Mucosa of rectum (tissue), 2 donors: ENCODE data around the gene RNF38.
"Not testable (repeated sequence)": the region's sequence is repeated elsewhere in the genome, so short reads cannot be mapped to it uniquely, and the experiment has no call there.

Experiments used
- H3K27ac ChIP-seq, 2 donors: one replicate each; pipeline ENCODE4 v1.7.0; 2013; ENCODE audit warnings: inconsistent platforms in 2 of 2, low read depth in 2 of 2, low read length in 2 of 2
- H3K27me3 ChIP-seq, 2 donors: one replicate each; pipeline ENCODE4 v1.7.0; 2013; ENCODE audit warnings: low read length in 2 of 2; ENCODE audit not compliant: control insufficient read depth in 2 of 2, insufficient read depth in 2 of 2
- H3K36me3 ChIP-seq, 2 donors: one replicate each; pipeline ENCODE4 v1.7.0; 2013; ENCODE audit warnings: low read length in 2 of 2; ENCODE audit not compliant: control insufficient read depth in 2 of 2, insufficient read depth in 2 of 2
- H3K4me1 ChIP-seq, 2 donors: one replicate each; pipeline ENCODE4 v1.7.0; 2013; ENCODE audit warnings: low read length in 2 of 2, mild to moderate bottlenecking in 1 of 2; ENCODE audit not compliant: control insufficient read depth in 2 of 2, insufficient read depth in 2 of 2
- H3K4me3 ChIP-seq, 2 donors: one replicate each; pipeline ENCODE4 v1.7.0; 2013; ENCODE audit warnings: low read length in 2 of 2
- H3K9ac ChIP-seq, 2 donors: one replicate each; pipeline ENCODE4 v1.7.0; 2013; ENCODE audit warnings: low read length in 2 of 2, low read depth in 1 of 2, mild to moderate bottlenecking in 1 of 2
- H3K9me3 ChIP-seq, 2 donors: one replicate each; pipeline ENCODE4 v1.7.0; 2013; ENCODE audit warnings: low read length in 2 of 2; ENCODE audit not compliant: control insufficient read depth in 2 of 2
- donor health status: healthy.
- donor health status: Normal muscosa, but diverticular disease.

RNF38 gene

DNA sequence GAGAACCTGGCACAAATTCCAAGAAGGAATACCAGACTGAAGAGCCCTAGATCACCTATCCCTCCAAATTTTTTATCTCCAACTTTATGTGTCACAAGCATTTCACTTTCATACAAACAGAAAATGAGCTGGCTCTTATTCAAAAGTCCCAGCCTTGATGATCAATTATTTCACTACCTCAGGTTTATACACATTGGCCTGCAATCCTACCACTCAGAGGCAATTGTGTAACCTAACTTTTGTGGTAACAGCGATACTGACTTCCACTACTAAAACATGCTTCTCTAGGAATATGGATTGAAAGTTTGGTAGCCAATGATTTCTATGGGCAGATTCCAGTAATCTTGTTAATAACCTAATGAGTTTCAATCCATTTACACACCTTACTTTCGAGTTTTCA, 10.5 kb downstream of the RNF38 start:
- Histone ChIP-seq H3K27me3 (no peaks in the 10 kb centered on the region), H3K9me3 (no peaks in the 10 kb centered on the region), H3K27ac (no peak overlapping the region), H3K4me1 (no peaks in the 10 kb centered on the region), H3K9ac (no peak overlapping the region), H3K4me3 (no peak overlapping the region), H3K36me3 (peaks cover 5 to 8% of the 10 kb centered on the region in 2 donors)

GRCh38 chr9:36386396-36386965, 13.6 kb downstream of the RNF38 start:
- H3K4me3 ChIP-seq, H3K9me3 ChIP-seq, H3K36me3 ChIP-seq, H3K9ac ChIP-seq, H3K4me1 ChIP-seq, H3K27me3 ChIP-seq, H3K27ac ChIP-seq: not testable (repeated sequence)

DNA sequence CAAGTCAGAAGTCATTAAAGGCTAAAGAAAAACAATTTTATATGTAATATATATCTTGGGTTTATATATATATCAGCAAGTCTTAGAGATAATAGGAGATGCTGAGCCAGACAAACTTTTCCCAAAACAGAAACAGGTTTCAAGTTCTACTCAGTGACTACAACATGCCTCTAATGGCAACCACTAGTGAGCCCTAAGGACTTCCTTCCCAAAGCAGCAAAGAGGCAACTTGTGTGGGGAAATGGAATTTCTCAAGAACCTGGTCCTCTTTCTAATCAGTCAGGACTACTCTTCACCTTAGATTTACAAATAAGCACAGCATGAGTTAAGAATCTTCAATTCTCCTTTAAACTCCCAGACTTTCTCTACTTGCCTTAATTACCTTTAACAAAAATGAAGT, 17.6 kb downstream of the RNF38 start:
- no peaks in the 10 kb centered on the region for H3K4me1 ChIP-seq

GRCh38 chr9:36364577-36364976, 35.5 kb downstream of the RNF38 start:
- no peak overlapping the region for H3K27ac ChIP-seq
- H3K4me3 ChIP-seq: no peak overlapping the region
- H3K4me1 ChIP-seq: no peaks in the 10 kb centered on the region
- H3K27me3 ChIP-seq: no peaks in the 10 kb centered on the region
- H3K9me3 ChIP-seq: no peaks in the 10 kb centered on the region
- H3K36me3 ChIP-seq: peaks cover 24 to 54% of the 10 kb centered on the region in 2 donors
- no peak overlapping the region for H3K9ac ChIP-seq

More for the DNA sequence above, 17.6 kb downstream of the RNF38 start:
- H3K36me3 ChIP-seq: no peaks in the 10 kb centered on the region
- no peak overlapping the region for H3K9ac ChIP-seq
- H3K4me3 ChIP-seq: no peak overlapping the region
- H3K27me3 ChIP-seq: no peaks in the 10 kb centered on the region
- H3K27ac ChIP-seq: no peak overlapping the region
- H3K9me3 ChIP-seq: no peaks in the 10 kb centered on the region

- no peaks in the 10 kb centered on the region for H3K4me1 ChIP-seq
- H3K4me3 ChIP-seq: no peak overlapping the region
- H3K9me3 ChIP-seq: no peaks in the 10 kb centered on the region
- H3K36me3 ChIP-seq: peaks cover 13 to 44% of the 10 kb centered on the region in 2 donors
- no peak overlapping the region for H3K9ac ChIP-seq
- no peaks in the 10 kb centered on the region for H3K27me3 ChIP-seq
- H3K27ac ChIP-seq: no peak overlapping the region
Measured at GRCh38 chr9:36363448-36363847, 36.6 kb downstream of the RNF38 start.

DNA sequence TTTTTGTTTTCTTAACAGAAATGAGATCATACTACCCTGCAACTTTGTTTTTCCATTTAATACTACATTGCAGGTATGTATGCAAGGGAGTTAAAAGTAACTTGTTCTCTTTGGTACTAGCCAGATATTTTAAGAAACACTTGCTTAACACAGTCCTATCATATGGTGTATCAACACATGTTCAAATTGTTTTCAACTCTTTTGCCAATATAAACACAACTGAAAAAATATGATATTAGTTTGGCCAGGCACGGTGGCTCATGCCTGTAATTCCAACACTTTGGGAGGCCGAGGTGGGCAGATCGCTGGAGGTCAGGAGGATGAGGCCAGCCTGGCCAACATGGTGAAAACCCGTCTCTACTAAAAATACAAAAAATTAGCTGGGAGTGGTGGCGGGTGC, 41.6 kb downstream of the RNF38 start:
- Histone ChIP-seq H3K4me1 (no peaks in the 10 kb centered on the region), H3K36me3 (peaks cover 20 to 45% of the 10 kb centered on the region in 2 donors), H3K27ac (no peak overlapping the region), H3K27me3 (no peaks in the 10 kb centered on the region), H3K9ac (no peak overlapping the region), H3K9me3 (no peaks in the 10 kb centered on the region), H3K4me3 (no peak overlapping the region)

DNA sequence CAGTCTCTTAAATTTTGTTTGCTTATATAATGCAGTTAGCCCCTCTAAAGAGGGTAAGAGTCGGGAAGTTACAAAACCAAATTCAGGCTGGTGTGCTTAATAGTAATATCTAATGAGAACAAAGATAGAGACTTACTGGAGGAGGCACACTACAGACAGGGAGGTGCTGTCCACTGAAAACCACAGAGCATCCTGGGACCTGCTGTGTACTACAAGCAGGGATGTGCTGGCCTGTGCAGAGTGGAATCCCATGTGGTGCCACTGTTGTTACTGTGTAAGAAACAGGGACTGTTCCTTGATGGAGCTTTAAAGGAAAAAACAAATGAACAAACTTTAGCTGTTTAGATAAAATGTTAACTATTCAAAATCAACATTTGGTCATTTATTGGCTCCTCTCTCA, 42.4 kb downstream of the RNF38 start:
- Histone ChIP-seq H3K4me3 (no peak overlapping the region), H3K9me3 (no peaks in the 10 kb centered on the region), H3K27ac (no peak overlapping the region), H3K27me3 (no peaks in the 10 kb centered on the region), H3K4me1 (no peaks in the 10 kb centered on the region), H3K36me3 (peaks cover 22 to 41% of the 10 kb centered on the region in 2 donors), H3K9ac (no peak overlapping the region)

GRCh38 chr9:36346569-36346968, 53.5 kb downstream of the RNF38 start:
- H3K4me1 ChIP-seq: no peaks in the 10 kb centered on the region
- H3K4me3 ChIP-seq: no peak overlapping the region
- no peaks in the 10 kb centered on the region for H3K9me3 ChIP-seq
- no peaks in the 10 kb centered on the region for H3K27me3 ChIP-seq
- peaks cover 54 to 59% of the 10 kb centered on the region in 2 donors for H3K36me3 ChIP-seq
- H3K27ac ChIP-seq: no peak overlapping the region
- no peak overlapping the region for H3K9ac ChIP-seq

GRCh38 chr9:36345103-36345846, 54.8 kb downstream of the RNF38 start:
- Histone ChIP-seq H3K4me3 (no peak overlapping the region), H3K27me3 (no peaks in the 10 kb centered on the region), H3K4me1 (no peaks in the 10 kb centered on the region), H3K9me3 (no peaks in the 10 kb centered on the region), H3K27ac (no peak overlapping the region), H3K9ac (no peak overlapping the region), H3K36me3 (peaks cover 52 to 59% of the 10 kb centered on the region in 2 donors)

GRCh38 chr9:36341936-36342577, 58.0 kb downstream of the RNF38 start:
- H3K9me3 ChIP-seq: no peaks in the 10 kb centered on the region
- H3K27ac ChIP-seq: no peak overlapping the region
- H3K4me1 ChIP-seq: no peaks in the 10 kb centered on the region
- H3K27me3 ChIP-seq: no peaks in the 10 kb centered on the region
- H3K9ac ChIP-seq: no peak overlapping the region
- H3K36me3 ChIP-seq: peaks cover 55 to 62% of the 10 kb centered on the region in 2 donors
- no peak overlapping the region for H3K4me3 ChIP-seq
